Keratinocyte (primary cell): ENCODE measurements around the gene C2. TPM values are rescaled to one million over a fixed set of nuclear protein-coding genes. Genes with fewer than 3 reads are reported as not detected.

Experiments
- DNase-seq: peaks from one replicate; pipeline ENCODE4 v3.0.0-alpha.2; 2011; ENCODE audit warnings: low read depth, missing footprints, low spot score
- FAIRE-seq: peaks from 2 replicates; lab custom pipeline; 2011; peaks lifted over from hg19 to GRCh38; lab: Jason Lieb, UNC
- H2AFZ ChIP-seq: 2 replicates; pipeline ENCODE4 v1.6.0; 2012; ENCODE audit warnings: low read length, control low read depth, inconsistent platforms; ENCODE audit not compliant: control insufficient read depth
- H3K27ac ChIP-seq: 2 replicates; pipeline ENCODE4 v1.5.1; 2011; ENCODE audit warnings: low read length; ENCODE audit not compliant: control insufficient read depth, insufficient read depth
- H3K27me3 ChIP-seq: 3 replicates; pipeline ENCODE4 v1.6.0; 2011; ENCODE audit warnings: low read length; ENCODE audit not compliant: control insufficient read depth, insufficient read depth; ENCODE audit errors: extremely low read depth
- H3K36me3 ChIP-seq, 2 experiments: 2 replicates in 1 of 2; 3 replicates in 1 of 2; pipeline ENCODE4 v1.5.1; 2011; ENCODE audit warnings: low read length in 2 of 2, mild to moderate bottlenecking in 1 of 2; ENCODE audit not compliant: control insufficient read depth in 2 of 2, insufficient read depth in 2 of 2; ENCODE audit errors: extremely low read depth in 1 of 2
- H3K4me1 ChIP-seq: 3 replicates; pipeline ENCODE4 v1.5.1; 2011; ENCODE audit warnings: low read length; ENCODE audit not compliant: control insufficient read depth, insufficient read depth; ENCODE audit errors: extremely low read depth
- H3K4me2 ChIP-seq: 3 replicates; pipeline ENCODE4 v1.6.0; 2011; ENCODE audit warnings: low read depth, low read length; ENCODE audit not compliant: control insufficient read depth, insufficient read depth; ENCODE audit errors: extremely low read depth
- H3K4me3 ChIP-seq, 3 experiments: fragments of 200-600 bp in 1 of 3; sonication (generic) in 1 of 3; 2 replicates in 2 of 3; 3 replicates in 1 of 3; pipeline ENCODE4 v1.5.1; 2011 to 2016; ENCODE audit warnings: low read length in 3 of 3, mild to moderate bottlenecking in 3 of 3, control low read depth in 2 of 3, inconsistent platforms in 1 of 3, low read depth in 1 of 3, mixed read lengths in 1 of 3, mixed run types in 1 of 3, moderate library complexity in 1 of 3; ENCODE audit not compliant: control insufficient read depth in 2 of 3, insufficient read depth in 2 of 3; ENCODE audit errors: extremely low read depth in 1 of 3
- H3K79me2 ChIP-seq: 2 replicates; pipeline ENCODE4 v1.6.0; 2012; ENCODE audit warnings: low read length; ENCODE audit not compliant: control insufficient read depth, insufficient read depth
- H3K9ac ChIP-seq: 3 replicates; pipeline ENCODE4 v1.6.0; 2011; ENCODE audit warnings: low read length; ENCODE audit not compliant: control insufficient read depth, insufficient read depth; ENCODE audit errors: extremely low read depth
- H3K9me1 ChIP-seq: 3 replicates; pipeline ENCODE4 v1.6.0; 2011; ENCODE audit warnings: low read length; ENCODE audit not compliant: control insufficient read depth, insufficient read depth; ENCODE audit errors: extremely low read depth
- H3K9me3 ChIP-seq: 2 replicates; pipeline ENCODE4 v1.5.1; 2012; ENCODE audit warnings: low read depth, low read length; ENCODE audit not compliant: control insufficient read depth
- H4K20me1 ChIP-seq: 3 replicates; pipeline ENCODE4 v1.6.0; 2011; ENCODE audit warnings: low read length; ENCODE audit not compliant: control insufficient read depth, insufficient read depth; ENCODE audit errors: extremely low read depth
- CTCF ChIP-seq, 3 experiments: IDR thresholded peaks in 1 of 3; conservative IDR thresholded peaks in 1 of 3; optimal IDR thresholded peaks in 1 of 3; 2 replicates in 2 of 3; 3 replicates in 1 of 3; pipeline versions ENCODE3 to v1.5.1; 2011; ENCODE audit warnings: low read length in 3 of 3, mild to moderate bottlenecking in 3 of 3, moderate library complexity in 2 of 3, control low read depth in 1 of 3, inconsistent platforms in 1 of 3; ENCODE audit not compliant: insufficient read depth in 2 of 3; ENCODE audit errors: extremely low read depth in 1 of 3
- EZH2 ChIP-seq: IDR thresholded peaks from one replicate; pipeline ENCODE4 v1.6.1; 2012; ENCODE audit warnings: inconsistent platforms, mild to moderate bottlenecking, low read length, moderate library complexity
- dilution Hi-C: fragments of 300-500 bp; cut with MboI; formaldehyde crosslinking; loops from one replicate; pipeline ENCODE4 v1.7.0; 2020; ENCODE audit warnings: low sequenced_read_pairs; ENCODE audit not compliant: extremely low pct_ligation_motif_present
- polyA plus RNA-seq, 5 experiments: library from polyadenylated mRNA; depleted of rRNA in 3 of 5; stranded (reverse) in 3 of 5; stranded (forward) in 1 of 5; unstranded in 1 of 5; fragments of >200 nt; gene quantifications; 1 replicate in 1 of 5; 2 replicates in 3 of 5; 3 replicates in 1 of 5; pipeline versions ENCODE4 v1.2.1 to v1.2.3, GENCODE V29; 2011 to 2012; ENCODE audit warnings: missing spikeins in 2 of 5, low read depth in 1 of 5, low replicate concordance in 1 of 5

The C2 gene
- polyA plus RNA-seq, 1 donor (not counting 4 experiments of a cell fraction or from before 2014, with no cell fraction given) = not detected

- TF ChIP-seq EZH2 (no peak), CTCF (optimal IDR thresholded peaks at IDR 0.05 in 1 of 3, IDR thresholded peaks at IDR 0.05 in 1 of 3, conservative IDR thresholded peaks at IDR 0.05 in 1 of 3; ENCODE audit: extremely low read depth in 1 of 3, insufficient read depth in 2 of 3, low read length in 3 of 3) (no peak)
- Histone ChIP-seq H3K9me1 (no peaks in the 10 kb centered on the region), H3K36me3 (peaks cover 38 to 46% of the 10 kb centered on the region in 2 experiments), H3K27ac (no peak overlapping the region), H3K9me3 (no peaks in the 10 kb centered on the region), H3K79me2 (peaks cover 12% of the 10 kb centered on the region), H2AFZ (no peak overlapping the region), H4K20me1 (no peaks in the 10 kb centered on the region), H3K4me1 (peaks cover 7% of the 10 kb centered on the region), H3K27me3 (no peaks in the 10 kb centered on the region), H3K4me3 (no peak overlapping the region), H3K4me2 (no peak overlapping the region), H3K9ac (no peak overlapping the region)
- dilution Hi-C loops = no loop called here
- DNase-seq (no peak), FAIRE-seq (no peak)
Measured at GRCh38 chr6:31963921-31964320, 36.4 kb downstream of the C2 start.

- no peak for TF ChIP-seq CTCF (optimal IDR thresholded peaks at IDR 0.05 in 1 of 3, IDR thresholded peaks at IDR 0.05 in 1 of 3, conservative IDR thresholded peaks at IDR 0.05 in 1 of 3; ENCODE audit: extremely low read depth in 1 of 3, insufficient read depth in 2 of 3, low read length in 3 of 3)
- no peak for TF ChIP-seq EZH2
- DNase-seq (no peak), FAIRE-seq (no peak)
- no peaks in the 10 kb centered on the region for H3K9me1 ChIP-seq
- H3K27ac ChIP-seq = no peak overlapping the region
- dilution Hi-C loops = no loop called here
- H3K9ac ChIP-seq = no peak overlapping the region
- no peaks in the 10 kb centered on the region for H3K27me3 ChIP-seq
- no peak overlapping the region for H2AFZ ChIP-seq
- no peak overlapping the region for H3K4me3 ChIP-seq
- peaks cover 6% of the 10 kb centered on the region for H3K79me2 ChIP-seq
- peaks cover 34 to 57% of the 10 kb centered on the region in 2 experiments for H3K36me3 ChIP-seq
- H4K20me1 ChIP-seq = no peaks in the 10 kb centered on the region
- no peaks in the 10 kb centered on the region for H3K9me3 ChIP-seq
- H3K4me2 ChIP-seq = no peak overlapping the region
- H3K4me1 ChIP-seq = peaks cover under 1% of the 10 kb centered on the region
Measured at GRCh38 chr6:31965700-31966099, 38.2 kb downstream of the C2 start.
